Right kidney (tissue), 1 donor: Measurements from ENCODE around the gene SLC35F6.
"Not testable (repeated sequence)": the region's sequence is repeated elsewhere in the genome, so short reads cannot be mapped to it uniquely, and the experiment has no call there.

Experiments
- DNase-seq: peaks from one replicate; pipeline ENCODE4 v3.0.0-alpha.2; 2016

The SLC35F6 gene

GRCh38 chr2:26754972-26755670, 9.0 kb upstream of the SLC35F6 start:
- no peak for DNase-seq

GRCh38 chr2:26756337-26756736, 7.7 kb upstream of the SLC35F6 start:
- DNase-seq = no peak

- no peak for DNase-seq
These were observed 6.0 kb upstream of the SLC35F6 start for GRCh38 chr2:26757873-26758789.

GRCh38 chr2:26758790-26759321, 5.2 kb upstream of the SLC35F6 start:
- DNase-seq = no peak

GRCh38 chr2:26759845-26760244, 4.2 kb upstream of the SLC35F6 start:
- DNase-seq = no peak

- not testable (repeated sequence) for DNase-seq
These were observed 3.1 kb upstream of the SLC35F6 start for GRCh38 chr2:26760991-26761390.

GRCh38 chr2:26763019-26763418, 1.1 kb upstream of the SLC35F6 start:
- DNase-seq = no peak

GRCh38 chr2:26764906-26765305, 822 bp downstream of the SLC35F6 start:
- DNase-seq = no peak

GRCh38 chr2:26765475-26766200, 1.6 kb downstream of the SLC35F6 start:
- DNase-seq = no peak

GRCh38 chr2:26767129-26767528, 3.0 kb downstream of the SLC35F6 start:
- DNase-seq = no peak

- no peak for DNase-seq
These were observed 3.9 kb downstream of the SLC35F6 start for GRCh38 chr2:26767894-26768487.

GRCh38 chr2:26768759-26769088, 4.6 kb downstream of the SLC35F6 start:
- DNase-seq = no peak

- DNase-seq = no peak
These were observed 5.1 kb downstream of the SLC35F6 start for GRCh38 chr2:26769089-26769761.

- no peak for DNase-seq
These were observed 7.0 kb downstream of the SLC35F6 start for GRCh38 chr2:26770986-26771586.

GRCh38 chr2:26772064-26773001, 8.2 kb downstream of the SLC35F6 start:
- no peak for DNase-seq

GRCh38 chr2:26776195-26776800, 12.2 kb downstream of the SLC35F6 start:
- DNase-seq = no peak

GRCh38 chr2:26778098-26778497, 14.0 kb downstream of the SLC35F6 start:
- no peak for DNase-seq

- no peak for DNase-seq
These were observed 14.4 kb downstream of the SLC35F6 start for GRCh38 chr2:26778507-26778906.

GRCh38 chr2:26780203-26780760, 16.2 kb downstream of the SLC35F6 start:
- no peak for DNase-seq
